ENCODE results near the gene TOP1.
A peak's percentile ranks its signal among the peaks of the same experiment; 100 is the strongest.
"Not testable (repeated sequence)": the region's sequence is repeated elsewhere in the genome, so short reads cannot be mapped to it uniquely, and the experiment has no call there.

TOP1 gene

GRCh38 chr20:41125530-41126457 lies 97.2 kb downstream of the TOP1 start:
- TF ChIP-seq CTCF (IDR thresholded peaks at IDR 0.05; ENCODE audit: borderline replicate concordance, extremely low read depth, low read length, poor library complexity, severe bottlenecking) (no peak), EZH2 (IDR thresholded peaks at IDR 0.05; ENCODE audit: borderline replicate concordance, low read depth, low read length, severe bottlenecking) (no peak)
- Histone ChIP-seq H2AFZ (ENCODE audit: low read depth, low read length) (no peak overlapping the region), H4K20me1 (ENCODE audit: insufficient read depth, low read length) (no peaks in the 10 kb centered on the region; the same call in 1 of the 2 replicates), H3K27ac (ENCODE audit: low read length) (no peak overlapping the region), H3K4me3 (ENCODE audit: low read depth in 1 of 2, low read length in 2 of 2) (no peak overlapping the region), H3K27me3 (ENCODE audit: insufficient read depth, low read length, poor library complexity) (no peaks in the 10 kb centered on the region), H3K9ac (ENCODE audit: low read depth, low read length) (no peak overlapping the region), H3K36me3 (ENCODE audit: insufficient read depth, low read length) (peaks cover 61% of the 10 kb centered on the region), H3K4me2 (ENCODE audit: insufficient read depth, low read length) (no peak overlapping the region), H3K79me2 (ENCODE audit: insufficient read depth, low read length) (no peaks in the 10 kb centered on the region), H3K9me3 (ENCODE audit: insufficient read depth, low read length, severe bottlenecking) (no peaks in the 10 kb centered on the region), H3K4me1 (ENCODE audit: insufficient read depth, low read length) (no peaks in the 10 kb centered on the region)
- ATAC-seq (ENCODE audit: insufficient read depth, low read depth) (peak; percentile 21; the same call in 2 of the 3 replicates), DNase-seq (no peak)

- Histone ChIP-seq H4K20me1 (ENCODE audit: insufficient read depth, low read length) (no peaks in the 10 kb centered on the region), H3K36me3 (ENCODE audit: insufficient read depth, low read length) (peaks cover 51% of the 10 kb centered on the region), H3K9ac (ENCODE audit: low read depth, low read length) (no peak overlapping the region), H3K27ac (ENCODE audit: low read length) (no peak overlapping the region), H3K4me3 (ENCODE audit: low read depth in 1 of 2, low read length in 2 of 2) (no peak overlapping the region), H3K27me3 (ENCODE audit: insufficient read depth, low read length, poor library complexity) (no peaks in the 10 kb centered on the region), H3K9me3 (ENCODE audit: insufficient read depth, low read length, severe bottlenecking) (no peaks in the 10 kb centered on the region), H3K4me2 (ENCODE audit: insufficient read depth, low read length) (no peak overlapping the region), H2AFZ (ENCODE audit: low read depth, low read length) (no peak overlapping the region), H3K4me1 (ENCODE audit: insufficient read depth, low read length) (no peaks in the 10 kb centered on the region), H3K79me2 (ENCODE audit: insufficient read depth, low read length) (no peaks in the 10 kb centered on the region)
- ATAC-seq (ENCODE audit: insufficient read depth, low read depth) (0 out of 3 replicates have a peak, but pooled peaks have one; percentile 18), DNase-seq (no peak)
- TF ChIP-seq EZH2 (IDR thresholded peaks at IDR 0.05; ENCODE audit: borderline replicate concordance, low read depth, low read length, severe bottlenecking) (no peak), CTCF (IDR thresholded peaks at IDR 0.05; ENCODE audit: borderline replicate concordance, extremely low read depth, low read length, poor library complexity, severe bottlenecking) (no peak)
These were observed 98.1 kb downstream of the TOP1 start for GRCh38 chr20:41126719-41127118.

- ATAC-seq (ENCODE audit: insufficient read depth, low read depth); H3K9ac ChIP-seq (ENCODE audit: low read depth, low read length): not testable (repeated sequence)
These were observed 99.7 kb downstream of the TOP1 start for GRCh38 chr20:41128317-41128716.

More at GRCh38 chr20:41128317-41128716, 99.7 kb downstream of the TOP1 start:
- H3K9me3 ChIP-seq (ENCODE audit: insufficient read depth, low read length, severe bottlenecking); H3K27ac ChIP-seq (ENCODE audit: low read length); H3K79me2 ChIP-seq (ENCODE audit: insufficient read depth, low read length); H4K20me1 ChIP-seq (ENCODE audit: insufficient read depth, low read length); H2AFZ ChIP-seq (ENCODE audit: low read depth, low read length); H3K4me3 ChIP-seq (ENCODE audit: low read depth in 1 of 2, low read length in 2 of 2); H3K27me3 ChIP-seq (ENCODE audit: insufficient read depth, low read length, poor library complexity); DNase-seq; H3K4me2 ChIP-seq (ENCODE audit: insufficient read depth, low read length); H3K4me1 ChIP-seq (ENCODE audit: insufficient read depth, low read length): not testable (repeated sequence)
- peaks cover 35% of the 10 kb centered on the region for H3K36me3 ChIP-seq (ENCODE audit: insufficient read depth, low read length)
